Fibroblast of villous mesenchyme (primary cell): Measurements from ENCODE around the gene SH3D21. TPM values are rescaled to one million over a fixed set of nuclear protein-coding genes. Genes with fewer than 3 reads are reported as not detected.

Source experiments
- DNase-seq: peaks from one replicate; pipeline ENCODE4 v3.0.0-alpha.2; 2010; ENCODE audit warnings: low read depth
- H3K4me3 ChIP-seq: 2 replicates; pipeline ENCODE4 v1.5.1; 2011; ENCODE audit warnings: low read depth, mild to moderate bottlenecking, low read length
- total RNA-seq: library from RNA; depleted of rRNA; stranded (reverse); fragments of >200 nt; gene quantifications from 2 replicates; pipeline ENCODE4 v1.2.3, GENCODE V29; 2012
- TF ChIP-seq, protein P1 (sequence below): IDR thresholded peaks from 2 replicates; pipeline ENCODE4 v1.5.1; 2012; ENCODE audit warnings: low read depth, mild to moderate bottlenecking, low read length; ENCODE audit not compliant: insufficient read depth

Gene SH3D21
- total RNA-seq, 1 donor, result 3.9 TPM

DNA sequence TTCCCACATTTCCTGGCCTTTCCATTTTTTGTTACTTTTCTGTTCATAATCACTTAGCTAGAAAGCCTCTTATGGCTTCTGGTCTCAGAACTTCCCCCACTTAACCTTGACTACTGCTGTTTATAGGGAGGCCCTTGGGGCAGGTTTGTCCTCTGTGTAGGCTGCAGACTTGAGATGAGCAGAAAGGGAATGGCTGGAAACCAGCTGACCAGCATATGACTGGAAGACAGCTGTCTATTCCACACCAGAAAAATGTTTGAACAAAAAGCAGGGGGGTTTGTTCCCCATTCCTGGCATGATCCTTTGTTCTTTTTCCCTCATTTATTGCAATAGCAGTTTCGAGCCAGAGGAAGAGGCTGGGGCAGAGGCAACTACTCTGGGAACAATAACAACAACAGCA, 4.9 kb upstream of the SH3D21 start:
- TF ChIP-seq, protein P1, sequence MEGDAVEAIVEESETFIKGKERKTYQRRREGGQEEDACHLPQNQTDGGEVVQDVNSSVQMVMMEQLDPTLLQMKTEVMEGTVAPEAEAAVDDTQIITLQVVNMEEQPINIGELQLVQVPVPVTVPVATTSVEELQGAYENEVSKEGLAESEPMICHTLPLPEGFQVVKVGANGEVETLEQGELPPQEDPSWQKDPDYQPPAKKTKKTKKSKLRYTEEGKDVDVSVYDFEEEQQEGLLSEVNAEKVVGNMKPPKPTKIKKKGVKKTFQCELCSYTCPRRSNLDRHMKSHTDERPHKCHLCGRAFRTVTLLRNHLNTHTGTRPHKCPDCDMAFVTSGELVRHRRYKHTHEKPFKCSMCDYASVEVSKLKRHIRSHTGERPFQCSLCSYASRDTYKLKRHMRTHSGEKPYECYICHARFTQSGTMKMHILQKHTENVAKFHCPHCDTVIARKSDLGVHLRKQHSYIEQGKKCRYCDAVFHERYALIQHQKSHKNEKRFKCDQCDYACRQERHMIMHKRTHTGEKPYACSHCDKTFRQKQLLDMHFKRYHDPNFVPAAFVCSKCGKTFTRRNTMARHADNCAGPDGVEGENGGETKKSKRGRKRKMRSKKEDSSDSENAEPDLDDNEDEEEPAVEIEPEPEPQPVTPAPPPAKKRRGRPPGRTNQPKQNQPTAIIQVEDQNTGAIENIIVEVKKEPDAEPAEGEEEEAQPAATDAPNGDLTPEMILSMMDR, result no peak
- DNase-seq, result no peak
- no peak overlapping the region for H3K4me3 ChIP-seq

DNA sequence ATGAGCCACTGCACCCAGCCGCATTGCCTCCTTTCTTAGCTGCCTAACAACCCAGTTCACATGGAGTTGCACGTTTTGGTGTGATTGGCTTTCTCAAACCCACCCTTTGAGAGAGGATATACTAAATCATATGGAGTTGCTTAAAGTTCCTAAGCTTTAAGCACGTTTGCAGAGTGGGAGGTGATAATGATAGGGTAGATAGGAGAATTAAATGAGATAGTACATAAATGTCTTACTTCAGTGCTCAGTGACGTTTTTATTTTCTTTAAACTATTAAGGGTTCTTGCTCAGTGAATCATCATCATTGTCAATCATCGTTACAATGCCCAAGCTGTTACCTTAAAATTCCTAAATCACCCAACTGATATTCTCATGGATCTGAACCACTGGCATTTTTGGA, 2.9 kb upstream of the SH3D21 start:
- TF ChIP-seq, protein P1, result no peak
- no peak for DNase-seq
- H3K4me3 ChIP-seq, result no peak overlapping the region

DNA sequence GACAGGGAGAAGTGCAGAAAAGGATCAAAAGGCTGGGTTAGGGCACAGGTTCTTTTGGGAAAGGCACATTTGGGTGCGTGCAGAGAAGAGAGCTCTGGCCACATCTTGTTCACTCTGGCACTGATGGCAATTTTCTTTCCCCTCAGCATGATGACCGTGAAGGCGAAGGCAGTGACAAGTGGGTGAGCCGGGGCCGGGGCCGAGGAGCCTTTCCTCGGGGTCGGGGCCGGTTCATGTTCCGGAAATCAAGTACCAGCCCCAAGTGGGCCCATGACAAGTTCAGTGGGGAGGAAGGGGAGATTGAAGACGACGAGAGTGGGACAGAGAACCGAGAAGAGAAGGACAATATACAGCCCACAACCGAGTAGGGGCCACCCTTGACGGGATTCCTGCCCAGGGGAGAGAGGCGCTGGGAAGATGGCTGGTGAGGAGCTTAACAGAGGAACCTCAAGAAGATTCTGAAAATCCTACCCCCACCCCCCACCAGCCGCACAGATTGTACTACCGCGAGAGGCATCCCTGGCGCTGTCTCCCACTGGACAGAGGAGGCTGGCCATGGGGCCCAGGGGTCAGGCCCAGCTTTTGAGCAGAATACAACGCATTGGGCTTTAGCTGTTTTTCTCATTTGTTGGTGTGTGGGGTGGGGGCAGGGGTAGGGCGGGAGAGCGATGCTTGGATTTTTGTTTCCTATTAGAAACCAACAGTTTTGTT, 2.4 kb upstream of the SH3D21 start:
- H3K4me3 ChIP-seq, result no peak overlapping the region
- TF ChIP-seq, protein P1, result no peak
- no peak for DNase-seq

DNA sequence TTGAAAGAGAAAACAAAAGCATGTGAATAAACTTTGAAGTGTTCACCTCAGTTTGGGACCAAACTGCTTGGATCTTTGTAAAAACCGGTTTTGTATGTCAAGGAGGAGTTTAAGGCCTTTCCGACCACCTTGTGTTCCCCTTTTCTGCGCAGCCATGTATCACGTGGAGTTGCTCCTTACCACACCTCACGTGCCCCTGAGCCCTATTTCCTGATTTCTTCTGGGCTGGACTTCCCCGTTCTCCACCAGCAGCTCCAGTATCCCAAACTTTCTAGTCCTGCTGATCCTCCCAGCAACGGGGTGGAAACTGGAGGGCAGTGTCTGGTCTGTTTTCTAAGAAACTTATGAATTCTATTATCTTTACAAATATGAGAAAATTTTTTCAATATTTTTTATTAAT, 1.6 kb upstream of the SH3D21 start:
- H3K4me3 ChIP-seq, result no peak overlapping the region
- DNase-seq, result no peak
- TF ChIP-seq, protein P1, result no peak

DNA sequence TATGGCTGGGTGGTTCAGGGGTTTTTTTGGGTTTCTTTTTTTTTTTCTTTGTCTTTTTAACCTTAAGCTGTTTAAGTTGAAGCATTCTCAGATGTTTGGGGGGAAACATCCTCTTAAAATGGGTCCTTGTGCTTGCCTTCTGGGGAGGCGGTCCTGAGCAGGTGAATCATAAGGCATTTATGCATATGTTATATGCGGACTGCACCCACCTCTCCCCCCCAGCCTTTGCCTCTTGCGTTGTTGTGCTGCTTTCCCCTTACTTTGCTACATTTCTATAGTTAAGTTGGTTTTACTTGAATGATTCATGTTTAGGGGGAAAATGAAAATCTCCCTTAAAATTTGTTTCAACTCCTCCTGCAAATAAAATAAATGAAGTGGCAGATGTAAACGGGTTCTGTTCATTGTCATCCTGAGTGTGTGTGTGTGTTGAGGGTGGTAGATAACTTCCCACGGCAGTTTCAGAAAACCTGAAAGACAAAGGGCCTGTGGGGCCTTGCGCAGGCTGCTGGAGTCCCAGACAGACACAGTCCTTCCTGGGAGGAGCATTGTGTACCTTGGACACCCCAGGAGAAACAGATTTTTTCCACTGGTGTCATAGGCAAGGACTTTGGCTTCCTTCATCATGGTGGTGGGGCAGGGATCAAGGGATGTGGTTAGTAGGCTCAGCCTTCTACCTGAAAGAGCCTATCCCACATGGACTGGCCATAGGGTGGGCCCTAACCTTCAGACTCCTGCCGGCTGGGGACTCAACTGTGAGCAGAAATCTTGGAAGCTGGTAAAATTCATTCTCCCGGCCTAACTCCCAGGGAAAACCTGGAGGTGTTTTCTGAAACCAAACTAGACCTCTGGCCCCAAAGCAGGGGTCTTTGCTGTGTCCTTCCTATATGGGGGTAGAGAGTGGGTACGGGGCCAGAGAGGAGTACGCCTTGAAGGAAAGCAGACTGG, 926 bp upstream of the SH3D21 start:
- no peak overlapping the region for H3K4me3 ChIP-seq
- TF ChIP-seq, protein P1, result no peak
- DNase-seq, result no peak

DNA sequence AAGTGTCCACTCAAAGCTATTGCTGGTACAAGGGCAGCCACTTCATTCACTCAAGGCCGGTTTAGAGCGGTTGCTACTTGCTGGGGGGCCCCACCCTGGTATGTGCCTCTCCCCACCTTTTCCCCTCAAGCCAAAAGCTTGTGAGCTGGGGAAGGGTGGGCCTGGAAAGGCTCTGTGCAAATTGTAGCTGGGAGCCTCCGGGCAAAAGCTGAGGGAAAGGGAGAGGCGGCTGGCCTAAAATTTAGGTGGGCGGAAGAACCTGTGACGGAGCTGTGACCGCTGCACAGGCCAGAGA, 306 bp upstream of the SH3D21 start:
- H3K4me3 ChIP-seq, result no peak overlapping the region
- TF ChIP-seq, protein P1, result no peak
- DNase-seq, result no peak
